A549 (cell line): ENCODE data around the gene CBLIF.

Experiments used
- NFE2L2 ChIP-seq: fragments of 150-350 bp; conservative IDR thresholded peaks from 2 replicates; pipeline ENCODE4 v1.6.1; 2014; ENCODE audit warnings: low read length
- POLR2A ChIP-seq: IDR thresholded peaks from 2 replicates; pipeline ENCODE4 v1.6.1; 2012; ENCODE audit warnings: mild to moderate bottlenecking, low read length
- REST ChIP-seq: fragments of 200-600 bp; sonication (generic); IDR thresholded peaks from 2 replicates; pipeline ENCODE4 v1.6.1; 2016; ENCODE audit warnings: antibody characterized with exemption, mild to moderate bottlenecking, moderate library complexity
- USF2 ChIP-seq: fragments of 450-650 bp; IDR thresholded peaks from 2 replicates; pipeline ENCODE4 v1.6.1; 2014; ENCODE audit warnings: antibody characterized with exemption
- TF ChIP-seq, protein P1 (sequence below): fragments of >200 bp; sonication (Bioruptor Twin); formaldehyde crosslinking; IDR thresholded peaks from 3 replicates; pipeline ENCODE4 v1.5.1; 2016

- TF ChIP-seq NFE2L2 (no peak), REST (no peak), USF2 (no peak), POLR2A (no peak)
- TF ChIP-seq, protein P1, sequence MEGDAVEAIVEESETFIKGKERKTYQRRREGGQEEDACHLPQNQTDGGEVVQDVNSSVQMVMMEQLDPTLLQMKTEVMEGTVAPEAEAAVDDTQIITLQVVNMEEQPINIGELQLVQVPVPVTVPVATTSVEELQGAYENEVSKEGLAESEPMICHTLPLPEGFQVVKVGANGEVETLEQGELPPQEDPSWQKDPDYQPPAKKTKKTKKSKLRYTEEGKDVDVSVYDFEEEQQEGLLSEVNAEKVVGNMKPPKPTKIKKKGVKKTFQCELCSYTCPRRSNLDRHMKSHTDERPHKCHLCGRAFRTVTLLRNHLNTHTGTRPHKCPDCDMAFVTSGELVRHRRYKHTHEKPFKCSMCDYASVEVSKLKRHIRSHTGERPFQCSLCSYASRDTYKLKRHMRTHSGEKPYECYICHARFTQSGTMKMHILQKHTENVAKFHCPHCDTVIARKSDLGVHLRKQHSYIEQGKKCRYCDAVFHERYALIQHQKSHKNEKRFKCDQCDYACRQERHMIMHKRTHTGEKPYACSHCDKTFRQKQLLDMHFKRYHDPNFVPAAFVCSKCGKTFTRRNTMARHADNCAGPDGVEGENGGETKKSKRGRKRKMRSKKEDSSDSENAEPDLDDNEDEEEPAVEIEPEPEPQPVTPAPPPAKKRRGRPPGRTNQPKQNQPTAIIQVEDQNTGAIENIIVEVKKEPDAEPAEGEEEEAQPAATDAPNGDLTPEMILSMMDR: no peak
These were observed 53.7 kb downstream of the CBLIF start for GRCh38 chr11:59791639-59792038.
